SK-N-SH (cell line): ENCODE measurements around the gene STX1A. TPM values are rescaled to one million over a fixed set of nuclear protein-coding genes. Genes with fewer than 3 reads are reported as not detected.
"Not testable (repeated sequence)": the region's sequence is repeated elsewhere in the genome, so short reads cannot be mapped to it uniquely, and the experiment has no call there.

Experiments used
- CTCF ChIA-PET: fragments of 300-600, 350-600 bp; formaldehyde crosslinking; extraction: SDS; loops from one replicate; lab custom pipeline; 2021; lab: Yijun Ruan, JAX
- POLR2A ChIA-PET: fragments of 350-600 bp; sonication (Branson Sonifier 250); formaldehyde crosslinking; extraction: SDS; loops from one replicate; lab custom pipeline; 2020; ENCODE audit warnings: antibody characterized with exemption, inconsistent platforms; lab: Yijun Ruan, JAX
- DNase-seq: peaks from one replicate; pipeline ENCODE4 v3.0.0; 2012
- H2AFZ ChIP-seq: fragments of 200-600 bp; sonication (generic); 2 replicates; pipeline ENCODE4 v1.8.1; 2016; ENCODE audit warnings: antibody characterized with exemption, mild to moderate bottlenecking, low read depth
- H3F3A ChIP-seq: fragments of 200-600 bp; sonication (generic); replicated peaks from 2 replicates; pipeline ENCODE3; 2016; ENCODE audit warnings: antibody characterized with exemption, mild to moderate bottlenecking; ENCODE audit not compliant: insufficient read depth
- H3K27ac ChIP-seq, 2 experiments: fragments of 200-500 bp in 1 of 2; fragments of 200-600 bp in 1 of 2; sonication (Bioruptor generic) in 1 of 2; sonication (generic), shearing (Covaris generic) in 1 of 2; 2 replicates each; pipeline versions ENCODE4 v1.5.1 to v1.6.1; 2014 to 2016; ENCODE audit warnings: low read depth in 2 of 2, inconsistent platforms in 1 of 2, low read length in 1 of 2, mild to moderate bottlenecking in 1 of 2, mixed read lengths in 1 of 2
- H3K27me3 ChIP-seq: fragments of 200-600 bp; sonication (generic), shearing (Covaris generic); 2 replicates; pipeline ENCODE4 v1.6.1; 2016; ENCODE audit warnings: mixed run types; ENCODE audit not compliant: insufficient read depth
- H3K36me3 ChIP-seq, 2 experiments: fragments of 200-500 bp in 1 of 2; fragments of 200-600 bp in 1 of 2; sonication (Bioruptor generic) in 1 of 2; sonication (generic) in 1 of 2; replicated peaks in 1 of 2; 2 replicates each; pipeline versions ENCODE3 to v1.5.1; 2014 to 2016; ENCODE audit warnings: low read length in 1 of 2, mild to moderate bottlenecking in 1 of 2; ENCODE audit not compliant: insufficient read depth in 2 of 2, control insufficient read depth in 1 of 2
- H3K4me1 ChIP-seq, 2 experiments: fragments of 200-500 bp in 1 of 2; fragments of 200-600 bp in 1 of 2; sonication (Bioruptor generic) in 1 of 2; sonication (generic), shearing (Covaris generic) in 1 of 2; 2 replicates each; pipeline versions ENCODE4 v1.5.1 to v1.6.1; 2014 to 2016; ENCODE audit warnings: low read depth in 1 of 2, low read length in 1 of 2, mixed run types in 1 of 2; ENCODE audit not compliant: insufficient read depth in 2 of 2, control insufficient read depth in 1 of 2
- H3K4me2 ChIP-seq: fragments of 200-600 bp; sonication (generic), shearing (Covaris generic); 2 replicates; pipeline ENCODE4 v1.6.1; 2017; ENCODE audit warnings: mixed run types
- H3K4me3 ChIP-seq, 2 experiments: fragments of 200-500 bp in 1 of 2; fragments of 200-600 bp in 1 of 2; sonication (Bioruptor generic) in 1 of 2; sonication (generic), shearing (Covaris generic) in 1 of 2; 2 replicates each; pipeline versions ENCODE4 v1.5.1 to v1.8.1; 2014 to 2016; ENCODE audit warnings: low read depth in 2 of 2, inconsistent platforms in 1 of 2, low read length in 1 of 2, mild to moderate bottlenecking in 1 of 2, mixed read lengths in 1 of 2, moderate library complexity in 1 of 2
- H3K79me2 ChIP-seq: fragments of 200-600 bp; sonication (generic); 2 replicates; pipeline ENCODE4 v1.8.1; 2017; ENCODE audit warnings: mild to moderate bottlenecking; ENCODE audit not compliant: insufficient read depth
- H3K9ac ChIP-seq: fragments of 200-600 bp; sonication (generic); 2 replicates; pipeline ENCODE4 v1.6.1; 2017; ENCODE audit warnings: mixed run types
- H3K9me2 ChIP-seq: fragments of 200-600 bp; sonication (generic); 2 replicates; pipeline ENCODE4 v1.6.1; 2017; ENCODE audit warnings: mixed run types
- H3K9me3 ChIP-seq: fragments of 200-600 bp; sonication (generic); 2 replicates; pipeline ENCODE4 v1.6.1; 2017; ENCODE audit warnings: mixed run types, mild to moderate bottlenecking, moderate library complexity
- H4K20me1 ChIP-seq: fragments of 200-600 bp; sonication (generic); 2 replicates; pipeline ENCODE4 v1.6.1; 2017; ENCODE audit warnings: mild to moderate bottlenecking, mixed run types; ENCODE audit not compliant: insufficient read depth
- CHD2 ChIP-seq: fragments of 150-350 bp; IDR thresholded peaks from 2 replicates; pipeline ENCODE4 v1.6.1; 2018; ENCODE audit warnings: low read length; ENCODE audit not compliant: partially characterized antibody
- FOXJ3 ChIP-seq: sonication (generic); formaldehyde crosslinking; IDR thresholded peaks from 2 replicates; pipeline ENCODE4 v1.5.1; 2020; ENCODE audit warnings: mild to moderate bottlenecking, missing genetic modification reagents
- GATA2 ChIP-seq: sonication (generic); formaldehyde crosslinking; IDR thresholded peaks from 2 replicates; pipeline ENCODE4 v1.5.0; 2020; ENCODE audit warnings: mild to moderate bottlenecking, missing genetic modification reagents
- IRF3 ChIP-seq: fragments of 150-350 bp; IDR thresholded peaks from 2 replicates; pipeline ENCODE4 v1.6.1; 2016; ENCODE audit warnings: mild to moderate bottlenecking, low read depth, low read length
- JUND ChIP-seq: IDR thresholded peaks from 2 replicates; pipeline ENCODE4 v1.4.0; 2012
- REST ChIP-seq: IDR thresholded peaks from 2 replicates; pipeline ENCODE4 v1.6.1; 2012; ENCODE audit warnings: mild to moderate bottlenecking, low read depth, low read length, moderate library complexity
- RXRA ChIP-seq: IDR thresholded peaks from 2 replicates; pipeline ENCODE4 v1.4.0; 2012; ENCODE audit warnings: low read depth, mild to moderate bottlenecking, borderline replicate concordance
- SIN3A ChIP-seq: IDR thresholded peaks from 2 replicates; pipeline ENCODE4 v1.6.1; 2012; ENCODE audit warnings: low read depth, mild to moderate bottlenecking, low read length, moderate library complexity, borderline replicate concordance
- SMC3 ChIP-seq: IDR thresholded peaks from 2 replicates; pipeline ENCODE4 v1.6.1; 2012; ENCODE audit warnings: low read depth, low read length, improper control_type of control experiment
- TAF1 ChIP-seq: IDR thresholded peaks from 2 replicates; pipeline ENCODE4 v1.6.1; 2012; ENCODE audit warnings: low read depth, mild to moderate bottlenecking, low read length, moderate library complexity, borderline replicate concordance
- WGBS: methylation state at CpG from one replicate; pipeline ENCODE4 v1.1.6; 2017; ENCODE audit warnings: low lambda C conversion rate; 5-methylcytosine and 5-hydroxymethylcytosine counted together
- polyA plus RNA-seq, 3 experiments: library from polyadenylated mRNA; depleted of rRNA; stranded (reverse); fragments of >200 nt; gene quantifications; 2 replicates each; pipeline ENCODE4 v1.2.3, GENCODE V29; 2012
- TF ChIP-seq, protein P1 (sequence below): IDR thresholded peaks from 2 replicates; pipeline ENCODE4; 2012
- TF ChIP-seq, protein P2 (sequence below): IDR thresholded peaks from 2 replicates; pipeline ENCODE4 v1.4.0; 2012; ENCODE audit warnings: low read depth, borderline replicate concordance

STX1A gene
- polyA plus RNA-seq, 1 of the 3 experiments (the other 2 are of a cell fraction), result 91.1 TPM

DNA sequence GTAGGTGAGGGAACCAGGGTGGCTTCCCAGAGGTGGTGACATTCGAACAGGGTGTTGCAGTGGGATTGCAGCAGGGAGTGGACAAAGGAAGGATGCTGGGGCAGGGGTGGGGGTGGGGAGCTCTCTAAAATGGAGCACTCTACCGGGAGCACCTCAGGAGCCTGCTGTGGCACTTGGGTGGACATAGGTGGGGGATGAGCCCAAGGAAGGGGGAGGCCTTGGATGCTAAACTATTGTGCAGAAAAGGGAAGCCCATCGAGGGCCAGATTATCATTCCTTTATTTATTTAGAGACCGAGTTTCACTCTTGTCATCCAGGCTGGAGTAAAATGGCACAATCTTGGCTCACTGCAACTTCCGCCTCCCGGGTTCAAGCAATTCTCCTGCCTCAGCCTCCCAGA, 3.3 kb upstream of the STX1A start:
- WGBS, result 69% methylated on average over 6 of the region's 6 CpGs
- ChIA-PET CTCF (interaction anchor here (1.4 to 8.6 kb wide), 3 partner anchors 15 to 116 kb away, joined by 3 to 326 read pairs (median 89); partner anchors contain the start of gene ABHD11), POLR2A (no interaction called here)

GRCh38 chr7:73722182-73722581, 2.7 kb upstream of the STX1A start:
- H3K27ac ChIP-seq, H3K27me3 ChIP-seq, H3K36me3 ChIP-seq, H2AFZ ChIP-seq, H3K4me3 ChIP-seq, DNase-seq, H3K4me2 ChIP-seq, H3K9me3 ChIP-seq, H3F3A ChIP-seq, H3K9ac ChIP-seq, POLR2A ChIA-PET, H3K9me2 ChIP-seq: not testable (repeated sequence)
- peaks cover 13% of the 10 kb centered on the region for H4K20me1 ChIP-seq
- WGBS, result 92% methylated on average over 4 of the region's 4 CpGs
- CTCF ChIA-PET, result interaction anchor here (1.0 to 8.6 kb wide), 5 partner anchors 10 to 133 kb away, joined by 3 to 326 read pairs (median 6); partner anchors contain the start of gene ABHD11
- H3K4me1 ChIP-seq, result peaks cover 11 to 23% of the 10 kb centered on the region in 2 experiments; a peak in 3 of 4 replicates
- H3K79me2 ChIP-seq, result peaks cover 23% of the 10 kb centered on the region

More for the DNA sequence above, 3.3 kb upstream of the STX1A start:
- H3K79me2 ChIP-seq, result peaks cover 17% of the 10 kb centered on the region
- peaks cover 14% of the 10 kb centered on the region for H3F3A ChIP-seq
- H3K36me3 ChIP-seq, result no peaks in the 10 kb centered on the region
- no peak overlapping the region for H3K4me3 ChIP-seq
- no peak overlapping the region for H3K27ac ChIP-seq
- peaks cover 5 to 22% of the 10 kb centered on the region in 2 experiments; a peak in 2 of 4 replicates for H3K4me1 ChIP-seq
- H3K27me3 ChIP-seq, result no peaks in the 10 kb centered on the region
- no peak overlapping the region for H3K9ac ChIP-seq
- TF ChIP-seq FOXJ3 (CRISPR knock-in tag) (no peak), SMC3 (no peak), IRF3 (no peak)
- no peak overlapping the region for H3K4me2 ChIP-seq
- DNase-seq, result no peak
- H3K9me2 ChIP-seq, result no peaks in the 10 kb centered on the region
- H3K9me3 ChIP-seq, result no peaks in the 10 kb centered on the region
- H4K20me1 ChIP-seq, result peaks cover 7% of the 10 kb centered on the region
- H2AFZ ChIP-seq, result no peak overlapping the region

DNA sequence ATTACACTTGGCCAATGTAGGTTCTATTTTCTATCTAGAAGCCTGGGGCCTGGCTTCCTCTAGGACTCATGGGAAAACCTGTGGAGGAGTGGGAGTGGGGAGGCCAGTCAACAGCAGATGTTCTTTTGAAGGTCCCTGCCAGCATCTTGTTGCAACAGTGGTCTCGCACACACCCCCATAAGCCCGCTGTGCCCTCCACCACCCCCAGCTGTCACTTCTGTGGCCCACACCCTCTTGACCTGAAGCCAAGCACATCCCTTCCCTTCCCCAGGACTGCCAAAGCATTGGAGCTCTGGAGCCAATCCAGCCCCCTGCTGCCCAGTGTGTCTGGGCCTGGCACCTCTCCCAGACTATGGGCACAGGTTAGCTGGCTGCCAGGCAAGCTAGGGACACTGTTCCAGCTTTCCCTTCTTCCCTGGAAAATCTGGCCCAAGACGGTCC, 1.9 kb upstream of the STX1A start:
- Histone ChIP-seq H3K4me2 (peak overlapping the region; percentile 20; the same call in 1 of the 2 replicates), H3K27ac (no peak overlapping the region; a peak in 1 of 4 replicates), H3K9me2 (no peaks in the 10 kb centered on the region), H3K4me3 (no peak overlapping the region), H3F3A (peaks cover 15% of the 10 kb centered on the region), H3K27me3 (no peaks in the 10 kb centered on the region), H3K36me3 (peaks cover 0 to 3% of the 10 kb centered on the region in 2 experiments), H3K9me3 (no peaks in the 10 kb centered on the region), H3K79me2 (peaks cover 30% of the 10 kb centered on the region), H3K9ac (no peak overlapping the region), H3K4me1 (peaks cover 17 to 23% of the 10 kb centered on the region in 2 experiments; a peak in 3 of 4 replicates), H4K20me1 (peaks cover 18% of the 10 kb centered on the region), H2AFZ (no peak overlapping the region)
- DNase-seq, result peak; percentile 25
- POLR2A ChIA-PET, result interaction anchor here (1.1 kb wide), 1 partner anchor 13 kb away, joined by 5 read pairs; no protein-coding TSS in a partner anchor
- WGBS, result 91% methylated on average over 2 of the region's 3 CpGs
- CTCF ChIA-PET, result interaction anchor here (1.0 to 8.6 kb wide), 5 partner anchors 10 to 134 kb away, joined by 3 to 326 read pairs (median 10); partner anchors contain the start of gene ABHD11
- TF ChIP-seq SMC3 (0 out of 2 replicates have a peak, but pooled peaks have one; percentile 16), JUND (no peak), CHD2 (no peak), GATA2 (CRISPR knock-in tag) (no peak), REST (no peak), SIN3A (no peak), TAF1 (no peak), RXRA (no peak)
- TF ChIP-seq, protein P1, sequence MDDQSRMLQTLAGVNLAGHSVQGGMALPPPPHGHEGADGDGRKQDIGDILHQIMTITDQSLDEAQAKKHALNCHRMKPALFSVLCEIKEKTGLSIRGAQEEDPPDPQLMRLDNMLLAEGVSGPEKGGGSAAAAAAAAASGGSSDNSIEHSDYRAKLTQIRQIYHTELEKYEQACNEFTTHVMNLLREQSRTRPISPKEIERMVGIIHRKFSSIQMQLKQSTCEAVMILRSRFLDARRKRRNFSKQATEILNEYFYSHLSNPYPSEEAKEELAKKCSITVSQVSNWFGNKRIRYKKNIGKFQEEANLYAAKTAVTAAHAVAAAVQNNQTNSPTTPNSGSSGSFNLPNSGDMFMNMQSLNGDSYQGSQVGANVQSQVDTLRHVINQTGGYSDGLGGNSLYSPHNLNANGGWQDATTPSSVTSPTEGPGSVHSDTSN, result peak; percentile 20; the same call in 1 of the 2 replicates
- TF ChIP-seq, protein P2, sequence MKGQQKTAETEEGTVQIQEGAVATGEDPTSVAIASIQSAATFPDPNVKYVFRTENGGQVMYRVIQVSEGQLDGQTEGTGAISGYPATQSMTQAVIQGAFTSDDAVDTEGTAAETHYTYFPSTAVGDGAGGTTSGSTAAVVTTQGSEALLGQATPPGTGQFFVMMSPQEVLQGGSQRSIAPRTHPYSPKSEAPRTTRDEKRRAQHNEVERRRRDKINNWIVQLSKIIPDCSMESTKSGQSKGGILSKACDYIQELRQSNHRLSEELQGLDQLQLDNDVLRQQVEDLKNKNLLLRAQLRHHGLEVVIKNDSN, result no peak
